ENCODE measurements around the gene PI4K2B. TPM values are rescaled to one million over a fixed set of nuclear protein-coding genes. Genes with fewer than 3 reads are reported as not detected.
"Not testable (repeated sequence)": the region's sequence is repeated elsewhere in the genome, so short reads cannot be mapped to it uniquely, and the experiment has no call there.

Gene PI4K2B
- total and polyA plus RNA-seq, 3 experiments from 2014 or later = 9.7 to 38.9 (median 38.1) TPM

DNA sequence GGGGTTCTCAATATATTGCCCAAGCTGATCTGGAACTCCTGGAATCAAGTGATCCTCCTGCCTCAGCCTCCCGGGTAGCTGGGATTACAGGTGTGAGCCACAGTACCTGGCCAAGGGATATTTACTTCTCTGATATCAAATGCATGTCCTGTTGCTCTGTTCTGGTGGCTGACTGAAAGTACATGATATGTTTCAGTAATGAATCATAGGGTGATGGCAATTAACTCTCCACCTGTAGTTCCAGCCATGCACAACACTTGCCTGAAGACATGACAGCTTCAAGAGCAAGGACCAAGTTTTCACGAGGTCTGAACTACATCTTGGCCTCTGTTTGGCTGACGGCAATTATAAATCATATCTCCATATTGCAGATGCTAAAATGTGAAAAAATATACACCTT lies 87.9 kb downstream of the PI4K2B start:
- Histone ChIP-seq H3K9me3 (ENCODE audit: low read length) (no peaks in the 10 kb centered on the region), H3K27ac (ENCODE audit: low read depth, low read length) (no peak overlapping the region), H3K4me3 (ENCODE audit: low read length) (no peak overlapping the region), H3K27me3 (ENCODE audit: insufficient read depth, low read length, poor library complexity, severe bottlenecking) (no peaks in the 10 kb centered on the region), H3K4me1 (ENCODE audit: insufficient read depth, low read length) (no peaks in the 10 kb centered on the region), H3K36me3 (ENCODE audit: insufficient read depth, low read length) (peaks cover 4% of the 10 kb centered on the region)
- Mint-ChIP-seq H3K27ac (peak overlapping the region in 3 of 8 donors; percentile 6 to 47 (median 36)), H3K4me3 (no peak overlapping the region), H3K4me1 (peaks cover 3 to 10% (median 10%) of the 10 kb centered on the region in 3 donors), H3K36me3 (peaks cover 0 to 57% (median 14%) of the 10 kb centered on the region in 3 donors), H3K9me3 (no peaks in the 10 kb centered on the region), H3K27me3 (no peaks in the 10 kb centered on the region)
- CTCF ChIA-PET = interaction anchor here (2.8 kb wide), 1 partner anchor 10 kb away, joined by 8 read pairs; the partner anchor contains the start of gene ZCCHC4
- POLR2A ChIA-PET = no interaction called here
- no peak for DNase-seq

GRCh38 chr4:25328463-25328862 lies 94.6 kb downstream of the PI4K2B start:
- H3K27me3 Mint-ChIP-seq; H3K4me3 Mint-ChIP-seq; POLR2A ChIA-PET; H3K4me1 ChIP-seq (ENCODE audit: insufficient read depth, low read length); H3K27me3 ChIP-seq (ENCODE audit: insufficient read depth, low read length, poor library complexity, severe bottlenecking); H3K4me3 ChIP-seq (ENCODE audit: low read length); H3K27ac ChIP-seq (ENCODE audit: low read depth, low read length); CTCF ChIA-PET; H3K36me3 ChIP-seq (ENCODE audit: insufficient read depth, low read length); H3K9me3 ChIP-seq (ENCODE audit: low read length); H3K27ac Mint-ChIP-seq; DNase-seq; H3K9me3 Mint-ChIP-seq: not testable (repeated sequence)
- Mint-ChIP-seq H3K36me3 (peaks cover 0 to 21% (median 4%) of the 10 kb centered on the region in 3 donors), H3K4me1 (peaks cover 13 to 28% (median 27%) of the 10 kb centered on the region in 3 donors)

Other genes with a start within 250 kb of the PI4K2B start
- gene LGI2, start 203.1 kb upstream of the PI4K2B start, total RNA-seq = not detected
- gene LGI2, start 203.1 kb upstream of the PI4K2B start, polyA plus RNA-seq = not detected
- gene SEPSECS, start 73.6 kb upstream of the PI4K2B start, total RNA-seq = 10 to 100 TPM in 1 of 2 experiments, 1 to 10 TPM in 1; 8.6 to 10.0 TPM
- 3.1 TPM for gene SEPSECS, start 73.6 kb upstream of the PI4K2B start, polyA plus RNA-seq
- gene ZCCHC4, start 78.7 kb downstream of the PI4K2B start, total RNA-seq = 10 to 100 TPM; 14.1 to 15.0 TPM
- 11.6 TPM for gene ZCCHC4, start 78.7 kb downstream of the PI4K2B start, polyA plus RNA-seq
- 10 to 100 TPM; 35.7 to 37.7 TPM for gene ANAPC4, start 143.2 kb downstream of the PI4K2B start, total RNA-seq
- 21.5 TPM for gene ANAPC4, start 143.2 kb downstream of the PI4K2B start, polyA plus RNA-seq

Measured in CD8-positive, alpha-beta memory T cell (primary cell).